Neural crest cell (in vitro differentiated cells): ENCODE data around the gene HIRA. TPM values are rescaled to one million over a fixed set of nuclear protein-coding genes. Genes with fewer than 3 reads are reported as not detected.

ENCODE experiments used
- DNase-seq: peaks from one replicate; pipeline ENCODE4 v3.0.0; 2021; ENCODE audit warnings: low read depth, mixed read lengths, low spot score
- H3K27ac Mint-ChIP-seq: one replicate; pipeline ENCODE4 v1.8.0; 2021; ENCODE audit warnings: mild to moderate bottlenecking, mixed read lengths; ENCODE audit not compliant: unreplicated experiment
- H3K27me3 Mint-ChIP-seq: 2 replicates; pipeline ENCODE4 v1.8.0; 2021; ENCODE audit warnings: low read depth, mild to moderate bottlenecking, mixed read lengths
- H3K36me3 Mint-ChIP-seq: 2 replicates; pipeline ENCODE4 v1.8.0; 2021; ENCODE audit warnings: low read depth, mild to moderate bottlenecking, mixed read lengths
- H3K4me1 Mint-ChIP-seq: 2 replicates; pipeline ENCODE4 v1.8.0; 2021; ENCODE audit warnings: mixed read lengths
- H3K4me3 Mint-ChIP-seq: one replicate; pipeline ENCODE4 v1.8.0; 2021; ENCODE audit warnings: mild to moderate bottlenecking, mixed read lengths
- H3K9me3 Mint-ChIP-seq: 2 replicates; pipeline ENCODE4 v1.8.0; 2021; ENCODE audit warnings: mixed read lengths
- CTCF ChIP-seq: fragments of 200-600 bp; sonication (generic); conservative IDR thresholded peaks from 2 replicates; pipeline ENCODE4 v1.5.0; 2021; ENCODE audit warnings: antibody characterized with exemption, mild to moderate bottlenecking
- total RNA-seq: library from RNA; stranded (reverse); gene quantifications from 2 replicates; pipeline ENCODE4 v1.2.1, GENCODE V29; 2021

The HIRA gene
- total RNA-seq, 1 donor from 2014 or later = 57.1 TPM

GRCh38 chr22:19405133-19405532 lies 26.4 kb downstream of the HIRA start:
- Mint-ChIP-seq H3K27me3 (no peaks in the 10 kb centered on the region), H3K27ac (no peak overlapping the region), H3K36me3 (peaks cover 15% of the 10 kb centered on the region), H3K4me1 (no peaks in the 10 kb centered on the region), H3K4me3 (no peak overlapping the region), H3K9me3 (no peaks in the 10 kb centered on the region)
- DNase-seq = no peak
- no peak for TF ChIP-seq CTCF

- Mint-ChIP-seq H3K36me3 (peaks cover 15% of the 10 kb centered on the region), H3K4me1 (no peaks in the 10 kb centered on the region), H3K27ac (peak overlapping the region; percentile 3), H3K4me3 (no peak overlapping the region), H3K9me3 (no peaks in the 10 kb centered on the region), H3K27me3 (no peaks in the 10 kb centered on the region)
- no peak for DNase-seq
- TF ChIP-seq CTCF = no peak
Observed at GRCh38 chr22:19404676-19405075, 26.9 kb downstream of the HIRA start.

GRCh38 chr22:19402642-19403191 lies 28.8 kb downstream of the HIRA start:
- DNase-seq = no peak
- no peaks in the 10 kb centered on the region for H3K9me3 Mint-ChIP-seq
- no peak overlapping the region for H3K27ac Mint-ChIP-seq
- no peaks in the 10 kb centered on the region for H3K27me3 Mint-ChIP-seq
- H3K36me3 Mint-ChIP-seq = peaks cover 15% of the 10 kb centered on the region
- H3K4me1 Mint-ChIP-seq = no peaks in the 10 kb centered on the region
- no peak for TF ChIP-seq CTCF
- H3K4me3 Mint-ChIP-seq = no peak overlapping the region

- no peaks in the 10 kb centered on the region for H3K9me3 Mint-ChIP-seq
- DNase-seq = no peak
- no peak overlapping the region for H3K27ac Mint-ChIP-seq
- no peaks in the 10 kb centered on the region for H3K4me1 Mint-ChIP-seq
- peaks cover 13% of the 10 kb centered on the region for H3K36me3 Mint-ChIP-seq
- no peak for TF ChIP-seq CTCF
- no peak overlapping the region for H3K4me3 Mint-ChIP-seq
- no peaks in the 10 kb centered on the region for H3K27me3 Mint-ChIP-seq
Observed at GRCh38 chr22:19401483-19401882, 30.1 kb downstream of the HIRA start.

GRCh38 chr22:19400881-19401280 lies 30.7 kb downstream of the HIRA start:
- no peak overlapping the region for H3K4me3 Mint-ChIP-seq
- DNase-seq = no peak
- H3K27ac Mint-ChIP-seq = no peak overlapping the region
- no peaks in the 10 kb centered on the region for H3K9me3 Mint-ChIP-seq
- no peaks in the 10 kb centered on the region for H3K4me1 Mint-ChIP-seq
- H3K27me3 Mint-ChIP-seq = no peaks in the 10 kb centered on the region
- no peak for TF ChIP-seq CTCF
- H3K36me3 Mint-ChIP-seq = peaks cover 12% of the 10 kb centered on the region
